ENCODE data around the gene BRPF3. TPM values are rescaled to one million over a fixed set of nuclear protein-coding genes. Genes with fewer than 3 reads are reported as not detected.

Gene BRPF3
- total and polyA plus RNA-seq, 8 donors, result 7.0 to 343 (median 21.1) TPM

DNA sequence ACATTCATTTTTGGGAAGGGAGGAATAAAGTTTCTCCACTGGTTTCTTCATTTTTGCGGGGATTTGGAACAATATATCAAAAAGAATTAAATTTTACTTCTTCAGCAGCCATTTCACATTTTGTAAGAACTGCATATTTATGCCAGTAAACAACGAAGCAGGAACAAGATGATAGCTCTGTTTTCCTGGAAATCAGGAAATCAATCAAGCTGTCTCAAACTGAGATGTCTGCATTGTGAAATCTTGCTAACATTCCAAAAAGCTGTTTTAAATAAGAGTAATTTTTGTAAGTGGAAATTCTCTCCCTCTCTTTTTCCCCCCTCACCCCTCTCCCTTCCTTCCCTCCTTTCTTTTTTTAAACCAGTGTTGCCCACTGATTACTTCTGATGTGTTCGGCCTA lies 46.3 kb upstream of the BRPF3 start:
- Histone ChIP-seq H3K27ac (peak overlapping the region in 2 of 5 donors; percentile 49 to 60), H3K9me3 (no peaks in the 10 kb centered on the region), H3K27me3 (no peaks in the 10 kb centered on the region), H3K4me3 (no peak overlapping the region), H3K4me1 (peaks cover 0 to 4% (median 0%) of the 10 kb centered on the region in 4 donors), H3K36me3 (no peaks in the 10 kb centered on the region)
- intact Hi-C loops (cut with DNase I; ENCODE audit: low total_unique reads), result no loop called here
- WGBS, 5 donors, result 65 to 70% (median 66%) methylated on average over 3 of the region's 3 CpGs
- TF ChIP-seq POLR2A (IDR thresholded peaks at IDR 0.05) (no peak), POLR2AphosphoS5 (IDR thresholded peaks at IDR 0.05) (peak in 2 of 3 donors; percentile 13 to 40)
- peak in 1 of 2 donors; percentile 32 for DNase-seq

DNA sequence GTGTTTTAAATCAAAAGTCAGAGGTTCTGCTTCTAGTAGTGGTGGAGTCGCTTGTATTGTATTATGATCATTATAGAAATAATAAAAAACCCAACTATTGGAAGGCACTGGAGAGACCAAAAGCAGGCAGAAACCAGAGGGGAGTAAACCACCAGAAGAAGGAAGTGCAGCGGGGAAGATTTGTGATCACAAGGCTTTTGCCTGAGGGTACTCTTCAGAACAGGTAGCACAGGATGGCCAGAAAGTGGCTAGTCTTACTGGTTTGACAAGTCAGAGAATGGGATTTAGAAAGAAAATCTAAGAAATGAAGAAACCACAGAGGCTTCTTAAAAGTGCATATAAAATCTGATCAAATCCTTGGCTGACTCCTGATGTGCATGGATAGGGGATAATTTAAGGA lies 42.3 kb upstream of the BRPF3 start:
- Histone ChIP-seq H3K4me3 (no peak overlapping the region), H3K27ac (no peak overlapping the region), H3K36me3 (no peaks in the 10 kb centered on the region), H3K9me3 (no peaks in the 10 kb centered on the region), H3K4me1 (peaks cover 0 to 4% (median 0%) of the 10 kb centered on the region in 4 donors), H3K27me3 (no peaks in the 10 kb centered on the region)
- intact Hi-C loops (cut with DNase I; ENCODE audit: low total_unique reads), result no loop called here
- 87 to 92% (median 92%) methylated on average over 2 of the region's 2 CpGs for WGBS, 5 donors
- no peak for TF ChIP-seq EP300 (IDR thresholded peaks at IDR 0.05)
- TF ChIP-seq, protein P1, sequence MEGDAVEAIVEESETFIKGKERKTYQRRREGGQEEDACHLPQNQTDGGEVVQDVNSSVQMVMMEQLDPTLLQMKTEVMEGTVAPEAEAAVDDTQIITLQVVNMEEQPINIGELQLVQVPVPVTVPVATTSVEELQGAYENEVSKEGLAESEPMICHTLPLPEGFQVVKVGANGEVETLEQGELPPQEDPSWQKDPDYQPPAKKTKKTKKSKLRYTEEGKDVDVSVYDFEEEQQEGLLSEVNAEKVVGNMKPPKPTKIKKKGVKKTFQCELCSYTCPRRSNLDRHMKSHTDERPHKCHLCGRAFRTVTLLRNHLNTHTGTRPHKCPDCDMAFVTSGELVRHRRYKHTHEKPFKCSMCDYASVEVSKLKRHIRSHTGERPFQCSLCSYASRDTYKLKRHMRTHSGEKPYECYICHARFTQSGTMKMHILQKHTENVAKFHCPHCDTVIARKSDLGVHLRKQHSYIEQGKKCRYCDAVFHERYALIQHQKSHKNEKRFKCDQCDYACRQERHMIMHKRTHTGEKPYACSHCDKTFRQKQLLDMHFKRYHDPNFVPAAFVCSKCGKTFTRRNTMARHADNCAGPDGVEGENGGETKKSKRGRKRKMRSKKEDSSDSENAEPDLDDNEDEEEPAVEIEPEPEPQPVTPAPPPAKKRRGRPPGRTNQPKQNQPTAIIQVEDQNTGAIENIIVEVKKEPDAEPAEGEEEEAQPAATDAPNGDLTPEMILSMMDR (IDR thresholded peaks at IDR 0.05), result no peak
- TF ChIP-seq POLR2A (IDR thresholded peaks at IDR 0.05), result no peak
- TF ChIP-seq POLR2AphosphoS5 (IDR thresholded peaks at IDR 0.05), result no peak
- DNase-seq, result no peak

DNA sequence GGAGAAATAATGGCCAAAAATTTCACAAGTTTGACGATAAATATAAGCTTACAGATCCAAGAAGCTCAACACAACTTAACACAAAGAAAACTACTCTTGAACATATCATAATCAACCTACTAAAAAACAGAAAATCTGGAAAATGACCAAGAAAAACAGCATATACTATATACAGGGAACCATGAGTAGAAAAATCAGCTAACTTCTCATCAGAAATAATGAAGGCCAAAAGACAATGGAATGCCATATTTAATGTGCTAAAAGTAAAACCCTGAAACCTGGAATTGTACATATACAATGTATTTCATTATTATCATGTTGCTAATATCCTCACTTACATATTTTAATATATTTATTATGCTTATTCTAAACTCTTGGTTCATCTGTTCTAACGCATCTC lies 40.9 kb upstream of the BRPF3 start:
- DNase-seq, result no peak
- H3K9me3 ChIP-seq, result peaks cover 0 to 6% (median 3%) of the 10 kb centered on the region in 4 donors
- H3K27ac ChIP-seq, result no peak overlapping the region
- H3K4me1 ChIP-seq, result no peaks in the 10 kb centered on the region
- intact Hi-C loops (cut with DNase I; ENCODE audit: low total_unique reads), result no loop called here
- WGBS, 5 donors, result 87 to 98% (median 93%) methylated on average over 2 of the region's 2 CpGs
- no peaks in the 10 kb centered on the region for H3K27me3 ChIP-seq
- no peak for TF ChIP-seq EP300 (IDR thresholded peaks at IDR 0.05)
- TF ChIP-seq, protein P1 (IDR thresholded peaks at IDR 0.05), result no peak
- no peak for TF ChIP-seq POLR2AphosphoS5 (IDR thresholded peaks at IDR 0.05)
- no peak for TF ChIP-seq POLR2A (IDR thresholded peaks at IDR 0.05)
- no peak overlapping the region for H3K4me3 ChIP-seq
- no peaks in the 10 kb centered on the region for H3K36me3 ChIP-seq

DNA sequence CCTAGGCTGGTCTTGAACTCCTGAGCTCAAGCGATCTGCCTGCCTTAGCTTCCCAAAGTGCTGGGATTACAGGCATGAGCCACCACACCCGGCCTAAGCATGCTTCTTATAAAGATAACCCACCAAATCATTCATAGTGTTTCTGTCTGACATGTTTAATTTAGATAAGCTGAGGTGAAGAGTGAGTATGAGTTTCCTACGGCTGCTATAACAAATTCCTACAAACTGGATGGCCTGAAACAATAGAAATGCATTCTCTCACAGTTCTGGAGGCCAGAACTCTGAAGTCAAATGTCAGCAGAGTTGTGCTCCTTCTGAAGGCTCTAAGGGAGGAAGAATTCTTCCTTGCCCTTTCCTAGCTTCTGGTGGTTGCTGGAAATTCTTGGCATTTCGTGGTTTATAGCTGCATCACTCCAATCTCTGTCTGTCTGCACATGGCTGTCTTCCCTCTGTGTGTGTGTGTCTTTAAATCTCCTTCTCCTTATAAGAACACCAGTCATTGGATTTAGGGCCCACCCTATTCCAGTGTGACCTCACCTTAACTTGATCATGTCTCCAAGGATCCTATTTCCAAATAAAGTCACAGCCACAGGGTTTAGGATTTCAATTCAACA lies 36.3 kb upstream of the BRPF3 start:
- Histone ChIP-seq H3K36me3 (no peaks in the 10 kb centered on the region), H3K9me3 (peaks cover 0 to 6% (median 3%) of the 10 kb centered on the region in 4 donors), H3K4me1 (no peaks in the 10 kb centered on the region), H3K4me3 (no peak overlapping the region), H3K27me3 (no peaks in the 10 kb centered on the region), H3K27ac (no peak overlapping the region)
- WGBS, 5 donors, result 83 to 92% (median 86%) methylated on average over 4 of the region's 4 CpGs
- intact Hi-C loops (cut with DNase I; ENCODE audit: low total_unique reads), result no loop called here
- DNase-seq, result no peak
- TF ChIP-seq POLR2AphosphoS5 (IDR thresholded peaks at IDR 0.05) (no peak), EP300 (IDR thresholded peaks at IDR 0.05) (no peak), POLR2A (IDR thresholded peaks at IDR 0.05) (no peak)
- TF ChIP-seq, protein P1 (IDR thresholded peaks at IDR 0.05), result no peak
